GM12872 (cell line): ENCODE measurements around the gene OXTR.

Experiments used
- CTCF ChIP-seq: IDR thresholded peaks from 3 replicates; pipeline ENCODE4 v1.5.1; 2011; ENCODE audit warnings: low read depth, mild to moderate bottlenecking, low read length, moderate library complexity; ENCODE audit not compliant: insufficient read depth

OXTR gene

GRCh38 chr3:8722808-8723207 lies 46.6 kb downstream of the OXTR start:
- no peak for TF ChIP-seq CTCF

GRCh38 chr3:8713901-8714759 lies 55.3 kb downstream of the OXTR start:
- TF ChIP-seq CTCF: peak; percentile 70

GRCh38 chr3:8712908-8713255 lies 56.5 kb downstream of the OXTR start:
- no peak for TF ChIP-seq CTCF

GRCh38 chr3:8712045-8712907 lies 57.1 kb downstream of the OXTR start:
- TF ChIP-seq CTCF: no peak

- TF ChIP-seq CTCF: no peak
Measured at GRCh38 chr3:8709801-8710507, 59.5 kb downstream of the OXTR start.

GRCh38 chr3:8709287-8709686 lies 60.1 kb downstream of the OXTR start:
- TF ChIP-seq CTCF: no peak

GRCh38 chr3:8705575-8705974 lies 63.8 kb downstream of the OXTR start:
- TF ChIP-seq CTCF: no peak
